OCI-M1 (cell line): ENCODE results near the gene LENG8.
"Not testable (repeated sequence)": the region's sequence is repeated elsewhere in the genome, so short reads cannot be mapped to it uniquely, and the experiment has no call there.

ENCODE experiments used
- DNase-seq: peaks from one replicate; lab custom pipeline; 2025; lab: John Stamatoyannopoulos, UW

The LENG8 gene

DNA sequence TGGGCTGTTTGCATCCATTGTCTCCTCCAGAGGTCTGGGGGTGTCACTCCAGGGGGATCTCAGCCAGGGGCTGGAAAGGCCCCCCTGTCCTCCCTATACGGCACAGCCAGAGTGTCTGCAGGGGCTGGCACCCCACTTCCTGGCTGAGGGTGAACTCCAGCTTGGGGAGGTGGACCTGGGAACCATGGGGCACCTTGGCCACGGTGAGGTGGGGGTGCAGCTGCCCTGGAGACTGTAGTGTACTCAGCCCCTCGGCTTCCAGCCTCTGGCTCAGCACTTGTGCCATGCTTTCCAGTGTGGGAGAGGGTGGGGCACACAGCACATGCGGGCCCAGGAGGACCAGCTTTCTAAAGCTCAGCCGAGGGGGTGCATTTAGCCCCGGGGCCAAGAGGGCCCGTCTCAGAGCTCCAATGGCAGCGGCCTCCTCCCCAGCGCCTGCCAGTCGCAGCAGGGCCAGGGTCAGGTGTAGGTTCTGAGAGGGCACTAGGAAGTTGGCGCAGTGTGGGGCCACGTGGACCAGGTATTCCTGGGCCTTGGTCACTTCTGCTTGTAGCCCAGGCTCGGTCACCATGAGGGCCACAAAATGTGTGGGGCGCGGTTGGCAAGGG lies 13.2 kb downstream of the LENG8 start:
- no peak for DNase-seq

- DNase-seq: peak; percentile 89
Observed at GRCh38 chr19:54462655-54463530, 13.9 kb downstream of the LENG8 start.

DNA sequence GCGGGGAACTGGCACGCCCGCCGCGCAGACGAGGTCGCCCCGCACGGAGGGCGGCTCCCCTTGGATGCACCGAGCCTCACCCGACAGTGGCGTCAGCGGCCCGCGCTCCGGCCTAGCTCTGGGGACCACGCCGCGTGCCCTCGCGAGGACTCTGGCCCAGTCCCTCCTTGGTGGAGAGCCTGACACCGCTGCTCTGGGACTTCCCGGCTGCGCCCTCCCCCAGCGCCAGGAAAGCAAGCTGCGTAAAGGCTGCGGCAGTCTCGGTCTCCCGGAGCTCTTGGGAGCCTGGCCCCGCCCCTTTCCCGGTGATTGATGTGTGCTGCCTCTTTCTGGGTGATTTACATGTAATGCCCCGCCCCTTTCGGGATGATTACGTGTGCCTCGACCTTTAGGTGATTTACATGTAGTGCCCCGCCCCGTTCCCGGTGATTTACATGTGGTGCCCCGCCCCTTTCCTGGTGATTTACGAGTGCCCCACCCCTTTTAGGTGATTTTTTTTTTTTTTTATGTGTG lies 14.6 kb downstream of the LENG8 start, which contains the start of gene LENG9:
TSS of gene LENG9 (minus strand) at position 248 of the 513 bp plus-strand sequence. CDS start 252 bp downstream, outside the sequence.
- DNase-seq: peak; percentile 100

- peak; percentile 100 for DNase-seq
Observed at GRCh38 chr19:54464044-54464629, 15.1 kb downstream of the LENG8 start.

DNA sequence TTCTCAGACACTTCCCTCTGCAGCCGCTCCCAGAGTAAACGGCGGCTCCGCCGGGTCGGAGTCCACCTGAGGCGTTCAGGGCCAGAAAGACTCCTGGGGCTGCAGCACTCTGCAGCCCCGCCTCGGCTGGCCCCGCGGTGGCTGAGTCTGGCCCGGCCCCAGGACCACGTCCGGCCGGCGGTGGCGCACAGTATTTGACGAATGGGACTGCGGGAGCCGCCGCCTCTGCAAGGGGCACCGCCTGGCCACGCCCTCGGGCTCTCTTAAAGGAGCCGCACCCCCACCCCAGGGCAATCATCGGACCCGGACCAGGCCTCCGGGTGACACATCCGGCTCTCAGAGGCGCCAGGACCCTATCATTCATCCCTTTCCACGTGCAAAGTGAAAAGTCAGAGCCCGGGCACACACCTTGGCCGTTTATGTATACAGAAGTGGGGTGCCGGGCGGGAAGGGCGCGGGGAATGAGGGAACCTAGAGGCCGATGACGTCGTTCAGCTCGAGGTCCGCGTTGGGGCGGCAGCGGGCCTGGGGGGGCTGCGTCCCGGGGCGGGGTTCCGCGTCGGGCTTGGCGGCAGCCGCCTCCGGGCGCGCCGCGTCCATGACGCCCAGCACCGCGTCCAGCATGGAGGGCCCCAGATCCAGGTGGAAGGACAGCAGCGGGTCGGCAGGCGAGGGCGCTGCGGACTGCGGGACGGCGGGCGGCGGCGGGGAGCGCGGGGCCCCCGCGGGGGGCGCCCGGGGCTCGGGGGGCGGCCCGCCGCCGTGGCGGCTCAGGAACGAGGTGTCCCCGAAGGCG lies 15.8 kb downstream of the LENG8 start:
- peak; percentile 97 for DNase-seq

- DNase-seq: no peak
Observed at GRCh38 chr19:54465426-54466109, 16.6 kb downstream of the LENG8 start.

GRCh38 chr19:54466110-54466480 lies 17.1 kb downstream of the LENG8 start:
- not testable (repeated sequence) for DNase-seq

GRCh38 chr19:54469496-54469934 lies 20.5 kb downstream of the LENG8 start:
- DNase-seq: peak; percentile 20

GRCh38 chr19:54470276-54470887 lies 21.4 kb downstream of the LENG8 start:
- no peak for DNase-seq

GRCh38 chr19:54470991-54471782 lies 22.2 kb downstream of the LENG8 start:
- no peak for DNase-seq

DNA sequence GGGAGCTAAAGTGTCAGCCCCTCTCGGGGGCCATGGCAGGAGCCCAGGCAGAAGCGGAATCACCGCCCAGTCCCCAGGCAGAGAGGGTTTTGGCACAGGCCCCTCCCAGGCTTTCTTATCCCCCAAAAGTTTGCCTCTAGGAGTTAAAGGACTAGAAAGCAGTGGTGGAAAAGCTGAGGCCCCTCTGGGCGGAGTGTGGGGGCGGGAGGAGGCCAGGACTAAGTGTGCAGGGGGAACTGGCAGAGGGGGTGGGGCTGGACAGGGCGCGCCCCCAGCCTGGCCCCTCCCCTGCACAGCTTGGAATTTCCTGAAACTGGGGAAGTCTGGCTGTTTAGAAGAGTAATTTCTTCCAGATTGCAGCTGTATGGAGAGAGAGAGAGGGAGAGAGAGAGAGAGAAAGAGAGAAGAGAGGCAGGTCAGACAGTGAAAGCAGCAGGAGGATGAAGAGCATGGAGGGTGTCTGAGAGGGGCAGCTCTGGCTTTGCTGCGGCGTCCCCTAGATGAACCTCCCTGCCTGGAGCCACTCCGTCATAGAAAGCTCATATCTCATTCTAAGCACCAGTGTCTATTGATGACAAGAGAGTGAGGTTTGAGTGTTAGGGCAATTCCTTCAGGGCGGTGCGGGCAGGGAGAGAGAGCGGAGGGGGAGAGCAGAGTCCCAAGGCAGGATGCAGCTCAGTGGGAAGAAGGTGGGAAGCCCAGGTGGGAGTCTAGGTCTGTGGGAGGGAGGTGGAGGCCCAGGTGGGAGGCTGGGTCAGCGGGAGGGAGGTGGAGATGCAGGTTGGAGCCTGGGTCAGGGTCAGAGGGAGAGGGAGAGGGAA lies 24.3 kb downstream of the LENG8 start, which contains the start of gene CDC42EP5:
TSS of gene CDC42EP5 (minus strand) at position 226 of the 821 bp plus-strand sequence. CDS start 7,749 bp downstream, outside the sequence.
- peak; percentile 65 for DNase-seq

DNA sequence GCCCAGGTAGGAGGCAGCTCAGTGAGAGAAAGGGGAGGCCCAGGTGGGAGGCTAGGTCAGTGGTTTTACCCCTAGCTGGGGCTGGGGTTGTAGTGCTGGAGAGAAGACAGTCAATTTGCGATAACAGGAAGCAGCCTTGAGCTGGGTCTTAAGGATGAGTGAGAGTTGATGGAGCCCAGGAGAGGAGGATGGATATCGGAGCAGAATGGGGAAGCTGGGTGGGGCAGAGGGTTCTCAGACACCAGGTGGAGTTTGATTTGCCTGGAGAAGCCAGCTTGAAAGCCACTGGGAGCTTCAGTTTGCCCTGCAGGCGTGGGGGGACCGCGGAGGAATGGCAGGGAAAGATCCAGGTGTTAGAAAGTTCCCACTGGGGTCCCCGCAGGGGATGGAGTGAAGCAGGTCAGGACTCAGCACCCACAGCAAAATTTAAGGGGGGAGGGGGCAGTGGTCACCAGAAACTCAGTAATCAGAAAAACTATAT lies 24.9 kb downstream of the LENG8 start:
- no peak for DNase-seq

DNA sequence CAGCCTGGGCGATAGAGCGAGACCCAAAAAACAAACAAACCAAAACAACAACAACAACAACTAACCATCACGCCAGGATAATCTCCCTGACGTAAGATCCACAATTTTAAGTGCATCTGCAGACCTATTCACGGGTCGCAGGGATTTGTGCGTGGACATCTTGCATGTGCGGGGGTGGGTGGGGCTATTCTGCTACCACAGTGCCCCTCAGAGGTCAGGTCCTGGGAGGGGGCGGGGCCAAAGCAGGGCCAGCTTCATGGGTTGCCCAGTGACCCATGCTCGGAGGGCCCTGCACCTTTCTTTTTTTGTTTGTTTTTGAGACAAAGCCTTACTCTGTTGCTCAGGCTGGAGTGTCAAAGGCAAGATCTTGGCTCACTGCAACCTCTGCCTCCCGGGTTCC lies 26.7 kb downstream of the LENG8 start:
- no peak for DNase-seq

DNA sequence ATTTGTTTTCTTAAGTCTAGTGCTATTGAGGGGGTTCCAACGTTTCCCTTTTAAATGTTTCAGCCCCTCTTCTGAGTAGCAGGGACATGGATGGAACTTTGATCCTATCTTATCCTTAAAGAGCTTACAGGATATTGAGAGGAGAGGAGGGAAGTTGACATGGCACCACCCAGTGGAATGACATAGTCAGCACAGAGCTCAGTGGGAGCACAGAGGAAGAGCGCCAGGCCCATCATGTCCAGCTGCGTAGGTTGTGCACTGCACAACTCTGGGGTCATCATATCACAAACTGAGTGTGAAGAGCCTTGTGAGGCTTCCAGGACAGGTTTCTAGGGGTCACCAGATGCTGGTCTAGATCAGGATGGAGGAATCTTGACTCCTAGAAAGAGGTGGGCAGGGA lies 28.7 kb downstream of the LENG8 start:
- DNase-seq: no peak

DNA sequence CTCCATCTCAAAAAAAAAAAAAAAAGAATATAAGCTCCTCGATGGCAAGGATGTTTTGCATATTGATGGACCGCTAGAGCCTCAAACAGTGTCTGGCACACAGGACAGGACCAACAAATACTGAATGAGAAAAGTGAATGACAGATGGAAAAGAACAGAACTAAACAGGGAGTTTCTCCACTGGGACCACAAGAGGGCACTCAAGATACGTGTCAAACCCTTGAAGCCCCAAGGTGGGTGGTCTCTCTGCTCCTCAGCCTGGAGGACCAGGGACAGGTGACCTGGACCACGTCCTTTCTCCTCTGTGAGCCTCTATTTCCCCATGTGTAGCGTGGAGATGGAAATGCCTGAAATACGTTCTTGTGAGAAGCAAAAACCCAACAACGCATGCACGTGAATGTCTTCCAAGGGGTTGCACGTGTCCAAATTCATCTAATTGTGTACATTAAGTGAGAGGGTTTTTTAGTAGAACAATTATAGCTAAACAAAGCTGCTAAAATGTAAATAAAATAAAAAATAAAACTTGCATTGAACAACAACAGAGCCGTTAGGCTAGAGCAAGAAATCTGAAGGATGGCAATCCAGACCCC lies 29.8 kb downstream of the LENG8 start:
- DNase-seq: peak; percentile 71

GRCh38 chr19:54480051-54480450 lies 31.1 kb downstream of the LENG8 start:
- peak; percentile 71 for DNase-seq

GRCh38 chr19:54481326-54481930 lies 32.4 kb downstream of the LENG8 start:
- DNase-seq: peak; percentile 73

DNA sequence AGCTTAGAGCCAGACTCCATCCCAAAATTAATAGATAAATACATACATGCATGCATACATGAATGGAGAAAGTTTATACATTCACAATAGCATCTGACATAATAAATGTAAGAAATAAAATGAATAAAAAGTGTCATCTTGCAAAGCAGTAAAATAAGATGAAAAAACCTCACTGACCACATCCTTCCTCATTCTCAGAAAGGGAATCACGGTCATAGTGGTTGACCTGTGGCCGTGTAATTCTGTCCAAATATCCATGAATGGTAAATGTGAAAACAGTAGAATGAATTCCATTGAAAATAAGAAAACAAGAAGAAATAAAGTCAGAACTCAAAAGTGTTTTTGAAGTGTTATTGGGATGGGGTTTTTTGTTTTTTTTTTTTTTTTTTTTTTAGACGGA lies 33.9 kb downstream of the LENG8 start:
- peak; percentile 69 for DNase-seq
